ENCODE data around the gene BRAF. TPM values are rescaled to one million over a fixed set of nuclear protein-coding genes. Genes with fewer than 3 reads are reported as not detected.

BRAF gene
- total and polyA plus RNA-seq, 8 donors: 24.5 to 35.9 (median 29.6) TPM

DNA sequence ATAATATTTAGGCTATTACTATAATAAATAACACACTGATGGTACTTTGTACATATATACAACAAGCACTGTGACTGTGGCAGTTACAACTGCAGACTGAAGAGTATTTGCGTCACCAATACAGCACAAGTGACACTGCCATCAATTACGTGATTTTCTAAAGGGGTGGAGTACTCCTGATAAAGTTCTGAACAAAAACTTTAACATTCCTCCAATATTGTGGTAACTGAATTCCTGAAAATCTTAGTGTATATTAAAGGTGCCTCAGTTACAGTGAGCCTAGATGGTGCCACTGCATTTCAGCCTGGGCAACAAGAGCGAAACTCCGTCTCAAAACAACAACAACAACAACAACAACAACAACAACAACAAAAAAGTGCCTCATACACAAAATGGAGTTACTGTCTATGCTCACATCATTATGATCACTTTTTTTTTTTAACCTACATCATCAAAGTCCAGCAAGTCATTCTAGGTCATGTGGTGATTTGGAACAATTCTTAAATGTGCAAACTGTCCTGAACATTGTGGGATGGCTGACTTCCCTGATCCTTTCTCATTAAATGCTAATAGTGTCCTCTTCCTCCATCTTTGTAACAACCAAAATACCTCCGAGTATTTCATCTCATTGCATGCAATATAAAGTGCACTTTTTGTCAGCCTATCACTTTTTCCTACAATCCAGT lies 15.1 kb downstream of the BRAF start:
- no peaks in the 10 kb centered on the region for H3K9me3 ChIP-seq
- ATAC-seq (no peak), DNase-seq (no peak)
- TF ChIP-seq CTCF (IDR thresholded peaks at IDR 0.05): no peak
- H3K27ac ChIP-seq: no peak overlapping the region
- no peak overlapping the region for H3K4me3 ChIP-seq
- intact Hi-C loops (cut with DNase I): no loop called here
- no peaks in the 10 kb centered on the region for H3K27me3 ChIP-seq
- H3K4me1 ChIP-seq: peaks cover 0 to 25% of the 10 kb centered on the region in 2 donors
- no peaks in the 10 kb centered on the region for H3K36me3 ChIP-seq

- H3K4me3 ChIP-seq: no peak overlapping the region
- no peak for TF ChIP-seq CTCF (IDR thresholded peaks at IDR 0.05)
- H3K4me1 ChIP-seq: peaks cover 0 to 15% of the 10 kb centered on the region in 2 donors
- ATAC-seq (no peak), DNase-seq (no peak)
- no peaks in the 10 kb centered on the region for H3K36me3 ChIP-seq
- no peaks in the 10 kb centered on the region for H3K27me3 ChIP-seq
- H3K27ac ChIP-seq: no peak overlapping the region
- intact Hi-C loops (cut with DNase I): no loop called here
- H3K9me3 ChIP-seq: no peaks in the 10 kb centered on the region
Measured at GRCh38 chr7:140908361-140908760, 16.4 kb downstream of the BRAF start.

GRCh38 chr7:140903741-140904480 lies 20.8 kb downstream of the BRAF start:
- ATAC-seq (no peak), DNase-seq (no peak)
- Histone ChIP-seq H3K27ac (no peak overlapping the region), H3K4me3 (no peak overlapping the region), H3K27me3 (no peaks in the 10 kb centered on the region), H3K36me3 (no peaks in the 10 kb centered on the region), H3K9me3 (no peaks in the 10 kb centered on the region), H3K4me1 (peaks cover 0 to 23% of the 10 kb centered on the region in 2 donors)
- no peak for TF ChIP-seq CTCF (IDR thresholded peaks at IDR 0.05)
- intact Hi-C loops (cut with DNase I): no loop called here

GRCh38 chr7:140902303-140902953 lies 22.3 kb downstream of the BRAF start:
- Histone ChIP-seq H3K4me3 (no peak overlapping the region), H3K36me3 (no peaks in the 10 kb centered on the region), H3K27ac (peak overlapping the region in 1 of 2 donors; percentile 42), H3K9me3 (no peaks in the 10 kb centered on the region), H3K4me1 (peaks cover 0 to 26% of the 10 kb centered on the region in 2 donors), H3K27me3 (no peaks in the 10 kb centered on the region)
- TF ChIP-seq CTCF (IDR thresholded peaks at IDR 0.05): no peak
- ATAC-seq: peak; percentile 85
- DNase-seq: no peak
- intact Hi-C loops (cut with DNase I): no loop called here

DNA sequence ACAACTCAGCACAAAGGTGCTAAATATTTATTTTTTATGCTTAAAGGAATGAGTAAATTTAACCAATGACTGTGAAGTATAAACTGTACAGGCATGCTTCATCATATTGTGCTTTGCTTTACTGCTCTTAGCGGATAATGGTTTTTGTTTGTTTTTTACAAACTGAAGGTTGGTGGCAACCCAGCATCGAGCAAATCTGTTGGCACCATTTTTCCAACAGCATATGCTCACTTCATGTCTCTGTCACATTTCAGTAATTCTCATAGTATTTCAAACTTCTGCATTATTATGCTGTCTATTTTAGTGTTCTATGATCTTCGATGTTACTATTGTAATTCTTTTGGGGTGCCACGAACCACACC lies 22.8 kb downstream of the BRAF start:
- H3K9me3 ChIP-seq: no peaks in the 10 kb centered on the region

More for the DNA sequence above, 22.8 kb downstream of the BRAF start:
- Histone ChIP-seq H3K4me3 (no peak overlapping the region), H3K4me1 (peaks cover 0 to 26% of the 10 kb centered on the region in 2 donors), H3K36me3 (no peaks in the 10 kb centered on the region), H3K27ac (peak overlapping the region in 1 of 2 donors; percentile 6), H3K27me3 (no peaks in the 10 kb centered on the region)
- ATAC-seq (no peak), DNase-seq (no peak)
- no peak for TF ChIP-seq CTCF (IDR thresholded peaks at IDR 0.05)
- intact Hi-C loops (cut with DNase I): no loop called here
